ENCODE results near the gene AP5S1. TPM values are rescaled to one million over a fixed set of nuclear protein-coding genes. Genes with fewer than 3 reads are reported as not detected.

Gene AP5S1, protein sequence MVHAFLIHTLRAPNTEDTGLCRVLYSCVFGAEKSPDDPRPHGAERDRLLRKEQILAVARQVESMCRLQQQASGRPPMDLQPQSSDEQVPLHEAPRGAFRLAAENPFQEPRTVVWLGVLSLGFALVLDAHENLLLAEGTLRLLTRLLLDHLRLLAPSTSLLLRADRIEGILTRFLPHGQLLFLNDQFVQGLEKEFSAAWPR
- total RNA-seq (2016; rRNA removed; fragmentation: Illumina TruSeq; extraction: Trizol) (23.2 and 23.7 TPM in 2 replicates), polyA plus RNA-seq (2011; rRNA removed) (7.9 and 9.1 TPM in 2 replicates), polyA minus RNA-seq (2011; rRNA and poly(A)+ RNA removed; ENCODE audit: low replicate concordance) (15.2 and 46.1 TPM in 2 replicates), Bru-seq, nascent RNA (percentile 83 among the genes with signal in this experiment), BruChase-seq, experiment 1, labeled RNA remaining after a 6-hour chase (percentile 85 among the genes with signal in this experiment), BruChase-seq, experiment 2, labeled RNA remaining after a 2-hour chase (percentile 88 among the genes with signal in this experiment)
- total RNA-seq (2016; cell fraction: cytosol; rRNA removed; fragmentation: Illumina TruSeq; extraction: Trizol; ENCODE audit: low read depth), result 6.5 and 6.6 TPM in 2 replicates
- 20.8 and 26.3 TPM in 2 replicates for total RNA-seq (2016; cell fraction: insoluble cytoplasmic fraction; rRNA removed; fragmentation: Illumina TruSeq; extraction: Trizol)
- total RNA-seq (2016; cell fraction: membrane; rRNA removed; fragmentation: Illumina TruSeq; extraction: Trizol), result 15.6 and 19.4 TPM in 2 replicates
- 14.1 and 15.3 TPM in 2 replicates for total RNA-seq (2016; cell fraction: nucleus; rRNA removed; fragmentation: Illumina TruSeq; extraction: Trizol)
- polyA plus RNA-seq (2011; cell fraction: cytosol; rRNA removed), result 6.7 and 9.3 TPM in 2 replicates
- 13.1 and 17.4 TPM in 2 replicates for polyA plus RNA-seq (2011; cell fraction: nucleus; rRNA removed)
- 6.2 and 7.2 TPM in 2 replicates for polyA plus RNA-seq (2012)
- 6.5 and 8.5 TPM in 2 replicates for polyA plus RNA-seq (2016; cell fraction: cytosol; fragmentation: Illumina TruSeq; extraction: Trizol; ENCODE audit: low read depth)
- 20.4 and 21.3 TPM in 2 replicates for polyA plus RNA-seq (2016; cell fraction: insoluble cytoplasmic fraction; fragmentation: Illumina TruSeq; extraction: Trizol; ENCODE audit: low read depth)
- polyA plus RNA-seq (2016; cell fraction: membrane; fragmentation: Illumina TruSeq; extraction: Trizol; ENCODE audit: low read depth), result 13.2 and 17.0 TPM in 2 replicates
- polyA plus RNA-seq (2016; cell fraction: nucleus; fragmentation: Illumina TruSeq; extraction: Trizol; ENCODE audit: insufficient read depth, low read depth), result 18.0 and 19.1 TPM in 2 replicates
- 8.3 and 11.6 TPM in 2 replicates for polyA minus RNA-seq (2011; cell fraction: cytosol; rRNA and poly(A)+ RNA removed)
- 23.7 and 26.3 TPM in 2 replicates for polyA minus RNA-seq (2011; cell fraction: nucleus; rRNA and poly(A)+ RNA removed)
- long read RNA-seq, experiment 1, full-length matches to known transcripts, result 34 of 35 reads
- long read RNA-seq, experiment 1, partial matches to known transcripts, result 0 of 35 reads
- long read RNA-seq, experiment 1, other reads (novel, unspliced or antisense), result 1 of 35 reads
- long read RNA-seq, experiment 2, full-length matches to known transcripts, result 30 of 44 reads
- long read RNA-seq, experiment 2, partial matches to known transcripts, result 0 of 44 reads
- long read RNA-seq, experiment 2, other reads (novel, unspliced or antisense), result 14 of 44 reads

DNA sequence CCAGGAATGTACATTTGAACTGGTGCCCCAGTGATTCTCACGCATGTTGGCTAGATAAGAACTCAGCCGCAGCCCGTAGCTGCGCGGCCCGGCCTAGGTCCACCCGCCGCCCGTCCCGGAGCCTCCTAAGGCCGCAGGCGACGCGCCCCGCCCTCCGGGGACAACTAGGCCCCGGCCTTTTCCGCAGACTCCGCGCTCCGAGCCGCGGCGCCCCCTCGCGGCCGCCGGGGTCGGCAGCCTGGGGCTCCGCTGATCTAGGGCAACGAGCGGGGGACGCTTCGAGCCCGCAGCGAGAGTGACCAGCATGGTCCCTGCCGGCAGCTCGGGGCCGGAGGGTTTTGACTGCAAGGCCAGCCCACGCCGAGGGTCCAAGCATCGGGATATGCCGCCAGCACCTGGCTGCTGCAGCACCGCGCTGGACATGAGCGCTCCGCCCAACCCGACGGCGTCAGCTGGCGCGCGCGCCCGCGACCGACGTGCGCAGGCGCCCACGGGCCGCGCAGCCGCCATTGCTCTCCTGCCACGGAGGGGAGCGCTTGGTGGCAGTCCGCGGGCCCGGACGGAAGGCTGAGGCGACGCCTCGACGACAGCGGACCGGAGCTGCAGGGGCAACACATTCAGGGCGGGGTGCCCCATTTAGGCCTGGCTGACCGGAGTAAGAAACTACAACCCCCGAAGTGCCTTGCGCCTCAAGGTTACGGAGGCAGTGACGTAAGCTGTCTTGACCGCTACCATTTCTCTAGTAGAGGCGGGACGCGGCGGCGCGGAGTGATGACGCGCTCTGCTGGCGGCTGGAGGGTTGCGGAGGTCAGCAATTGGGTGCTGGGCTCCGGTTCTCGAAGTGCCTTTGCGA lies at the start of gene AP5S1:
AP5S1 (plus strand) TSS at position 500 of the 853 bp plus-strand sequence. CDS start 1,571 bp downstream, outside the sequence.
- BruUV-seq (replicated peaks), result no TSS peak
- no peaks in the 10 kb centered on the region for H4K20me1 ChIP-seq (ENCODE audit: insufficient read depth, low read length)
- WGBS (ENCODE audit: low lambda C conversion rate), result 2% methylated on average over 78 of the region's 96 CpGs
- in situ Hi-C loops (cut with HindIII; ENCODE audit: extremely low pct_ligation_motif_present, low pct_unique_long_range_greater_than_20kb), result no loop called here
- intact Hi-C loops (cut with micrococcal nuclease; ENCODE audit: unreplicated experiment), result loop anchor here (1.0 to 2.0 kb wide), 3 partner anchors 22 to 69 kb away; partner anchors contain the start of genes MAVS and PANK2
- peaks cover 12% of the 10 kb centered on the region for H3K79me2 ChIP-seq (ENCODE audit: insufficient read depth, low read length)
- CTCF ChIA-PET (ENCODE audit: low intra/inter-chr PET ratio, low total read pairs), result interaction anchor here (0.9 to 4.6 kb wide), 7 partner anchors 22 to 71 kb away, joined by 3 to 119 read pairs (median 7); partner anchors contain the start of genes CENPB and SPEF1
- H3K4me2 ChIP-seq (ENCODE audit: low read depth, low read length), result peak within 1 kb of the TSS; percentile 87
- DNase-seq (ENCODE audit: low spot score) (peak; percentile 97), FAIRE-seq (peak; percentile 87), ATAC-seq (peak; percentile 77)
- peak within 1 kb of the TSS; percentile 99 for H3K9ac ChIP-seq (ENCODE audit: insufficient read depth, low read depth, low read length)
- peaks cover 32% of the 10 kb centered on the region for H3K4me1 ChIP-seq (ENCODE audit: insufficient read depth, low read length)
- no peak within 1 kb of the TSS for H2AFZ ChIP-seq (ENCODE audit: low read length)
- peaks cover 1 to 10% of the 10 kb centered on the region in 2 experiments; a peak in 2 of 5 replicates for H3K27me3 ChIP-seq (ENCODE audit: control insufficient read depth in 1 of 2, insufficient read depth in 2 of 2, low read length in 2 of 2)
- no peaks in the 10 kb centered on the region for H3K9me3 ChIP-seq (ENCODE audit: low read length)
- peaks cover 9 to 20% of the 10 kb centered on the region in 2 experiments for H3K36me3 ChIP-seq (replicated peaks in 1 of 2; ENCODE audit: control insufficient read depth in 1 of 2, insufficient read depth in 2 of 2, low read length in 2 of 2)
- POLR2A ChIA-PET, result interaction anchor here (1.0 to 4.8 kb wide), 26 partner anchors 8 to 265 kb away, joined by 3 to 134 read pairs (median 8); partner anchors contain the start of genes ADISSP, CDC25B, CENPB and MAVS
- H3K27ac ChIP-seq (ENCODE audit: extremely low read length, insufficient read depth, low read length), result peak within 1 kb of the TSS; percentile 96
- H3K4me3 ChIP-seq (replicated peaks in 1 of 3; ENCODE audit: insufficient read depth in 1 of 3, low read depth in 2 of 3, low read length in 3 of 3), result peak within 1 kb of the TSS; percentile 91 to 95 (median 94)
- TF ChIP-seq, protein P1, sequence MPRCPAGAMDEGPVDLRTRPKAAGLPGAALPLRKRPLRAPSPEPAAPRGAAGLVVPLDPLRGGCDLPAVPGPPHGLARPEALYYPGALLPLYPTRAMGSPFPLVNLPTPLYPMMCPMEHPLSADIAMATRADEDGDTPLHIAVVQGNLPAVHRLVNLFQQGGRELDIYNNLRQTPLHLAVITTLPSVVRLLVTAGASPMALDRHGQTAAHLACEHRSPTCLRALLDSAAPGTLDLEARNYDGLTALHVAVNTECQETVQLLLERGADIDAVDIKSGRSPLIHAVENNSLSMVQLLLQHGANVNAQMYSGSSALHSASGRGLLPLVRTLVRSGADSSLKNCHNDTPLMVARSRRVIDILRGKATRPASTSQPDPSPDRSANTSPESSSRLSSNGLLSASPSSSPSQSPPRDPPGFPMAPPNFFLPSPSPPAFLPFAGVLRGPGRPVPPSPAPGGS (CRISPR knock-in tag; IDR thresholded peaks at IDR 0.05), result peak; percentile 88; the same call in 1 of the 2 replicates
- TF ChIP-seq CBX5 (CRISPR knock-in tag; IDR thresholded peaks at IDR 0.05; ENCODE audit: borderline replicate concordance) (peak; percentile 81; the same call in 1 of the 2 replicates), KDM5A (IDR thresholded peaks at IDR 0.05; ENCODE audit: borderline replicate concordance, low read length) (peak; percentile 98; the same call in 1 of the 2 replicates), SCMH1 (CRISPR knock-in tag; IDR thresholded peaks at IDR 0.05; ENCODE audit: borderline replicate concordance) (no peak), NR2F6 (IDR thresholded peaks at IDR 0.05) (peak; percentile 94), NR2F6 (CRISPR knock-in tag; IDR thresholded peaks at IDR 0.05) (peak; percentile 97), KDM5B (CRISPR knock-in tag; IDR thresholded peaks at IDR 0.05; ENCODE audit: borderline replicate concordance) (peak; percentile 99), ARID2 (CRISPR knock-in tag; IDR thresholded peaks at IDR 0.05; ENCODE audit: borderline replicate concordance) (no peak), AGO2 (optimal IDR thresholded peaks at IDR 0.05; ENCODE audit: low read depth, low read length) (peak; percentile 95), SUZ12 (IDR thresholded peaks at IDR 0.05; ENCODE audit: low read depth, low read length) (peak; percentile 82), ZNF792 (CRISPR knock-in tag; IDR thresholded peaks at IDR 0.05) (peak; percentile 90; the same call in 1 of the 2 replicates), NFE2L1 (CRISPR knock-in tag; IDR thresholded peaks at IDR 0.05; ENCODE audit: borderline replicate concordance) (no peak), ZNF564 (CRISPR knock-in tag; IDR thresholded peaks at IDR 0.05) (peak; percentile 95), ZNF234 (CRISPR knock-in tag; conservative IDR thresholded peaks at IDR 0.05) (peak; percentile 99), PLRG1 (conservative IDR thresholded peaks at IDR 0.05) (no peak), MAZ (IDR thresholded peaks at IDR 0.05; ENCODE audit: borderline replicate concordance, low read depth, low read length) (peak; percentile 96), MAZ (CRISPR knock-in tag; IDR thresholded peaks at IDR 0.05; ENCODE audit: low read depth) (peak; percentile 97)

Data from HepG2 (cell line).